ENCODE results near the gene TEAD1.

DNA sequence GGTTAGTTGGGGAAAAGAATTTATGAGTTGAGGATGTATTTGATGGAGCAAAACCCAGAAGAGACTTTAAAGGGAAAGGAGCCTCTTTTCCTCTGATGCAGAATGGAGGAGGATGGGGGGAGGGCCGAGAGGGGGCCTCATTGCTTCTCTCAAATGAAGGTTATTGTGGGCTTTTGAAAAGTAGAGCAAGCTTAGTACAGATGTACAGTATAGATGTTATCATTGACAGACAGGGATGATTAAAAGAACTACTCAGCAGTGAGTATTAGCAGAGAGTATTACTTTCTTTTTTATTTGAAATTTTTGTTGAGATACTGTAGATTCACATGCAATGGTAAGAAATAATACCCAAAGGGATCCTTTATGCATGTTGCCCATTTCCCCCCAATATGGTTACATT, 98.1 kb downstream of the TEAD1 start:
- TF ChIP-seq, protein P1, sequence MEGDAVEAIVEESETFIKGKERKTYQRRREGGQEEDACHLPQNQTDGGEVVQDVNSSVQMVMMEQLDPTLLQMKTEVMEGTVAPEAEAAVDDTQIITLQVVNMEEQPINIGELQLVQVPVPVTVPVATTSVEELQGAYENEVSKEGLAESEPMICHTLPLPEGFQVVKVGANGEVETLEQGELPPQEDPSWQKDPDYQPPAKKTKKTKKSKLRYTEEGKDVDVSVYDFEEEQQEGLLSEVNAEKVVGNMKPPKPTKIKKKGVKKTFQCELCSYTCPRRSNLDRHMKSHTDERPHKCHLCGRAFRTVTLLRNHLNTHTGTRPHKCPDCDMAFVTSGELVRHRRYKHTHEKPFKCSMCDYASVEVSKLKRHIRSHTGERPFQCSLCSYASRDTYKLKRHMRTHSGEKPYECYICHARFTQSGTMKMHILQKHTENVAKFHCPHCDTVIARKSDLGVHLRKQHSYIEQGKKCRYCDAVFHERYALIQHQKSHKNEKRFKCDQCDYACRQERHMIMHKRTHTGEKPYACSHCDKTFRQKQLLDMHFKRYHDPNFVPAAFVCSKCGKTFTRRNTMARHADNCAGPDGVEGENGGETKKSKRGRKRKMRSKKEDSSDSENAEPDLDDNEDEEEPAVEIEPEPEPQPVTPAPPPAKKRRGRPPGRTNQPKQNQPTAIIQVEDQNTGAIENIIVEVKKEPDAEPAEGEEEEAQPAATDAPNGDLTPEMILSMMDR (conservative IDR thresholded peaks at IDR 0.05; ENCODE audit: low read length) = no peak
- no peak for TF ChIP-seq EZH2phosphoT487 (IDR thresholded peaks at IDR 0.05; ENCODE audit: borderline replicate concordance, low read depth, low read length)
